HepG2 (cell line): ENCODE results near the gene HAP1. TPM values are rescaled to one million over a fixed set of nuclear protein-coding genes. Genes with fewer than 3 reads are reported as not detected.

Experiments
- AKAP8 ChIP-seq: sonication (generic); formaldehyde crosslinking; IDR thresholded peaks from 2 replicates; pipeline ENCODE4 v1.5.1; 2020; ENCODE audit warnings: mild to moderate bottlenecking, missing genetic modification reagents
- ARHGAP35 ChIP-seq: sonication (generic); formaldehyde crosslinking; IDR thresholded peaks from 2 replicates; pipeline ENCODE4 v1.9.0; 2022; ENCODE audit warnings: mild to moderate bottlenecking, inconsistent platforms, moderate library complexity, missing genetic modification reagents, borderline replicate concordance
- ASH2L ChIP-seq: fragments of 300-600, 200-600 bp; sonication (generic); IDR thresholded peaks from 2 replicates; pipeline ENCODE4 v1.7.0; 2017; ENCODE audit warnings: low read depth, mild to moderate bottlenecking, moderate library complexity, mixed read lengths, low read length; ENCODE audit not compliant: insufficient read length
- DR1 ChIP-seq: sonication (generic); formaldehyde crosslinking; IDR thresholded peaks from 2 replicates; pipeline ENCODE4 v1.8.0; 2021; ENCODE audit warnings: mild to moderate bottlenecking, missing genetic modification reagents, inconsistent platforms
- EHMT2 ChIP-seq: fragments of 200-600 bp; sonication (generic); IDR thresholded peaks from 2 replicates; pipeline ENCODE4 v1.7.0; 2017; ENCODE audit warnings: antibody characterized with exemption, low read depth, low read length, borderline replicate concordance
- ETV5 ChIP-seq: IDR thresholded peaks from 2 replicates; pipeline ENCODE4 v1.6.1; 2018; ENCODE audit warnings: missing biosample characterization, missing genetic modification reagents, inconsistent platforms, borderline replicate concordance
- IRX3 ChIP-seq: sonication (generic); formaldehyde crosslinking; IDR thresholded peaks from 2 replicates; pipeline ENCODE4 v1.8.1; 2023; ENCODE audit warnings: mild to moderate bottlenecking, low read depth, missing genetic modification reagents, borderline replicate concordance
- JUN ChIP-seq: sonication (generic); formaldehyde crosslinking; IDR thresholded peaks from 2 replicates; pipeline ENCODE4 v1.4.0; 2020; ENCODE audit warnings: mild to moderate bottlenecking, missing genetic modification reagents
- KLF11 ChIP-seq: IDR thresholded peaks from 2 replicates; pipeline ENCODE4 v1.6.1; 2016; ENCODE audit warnings: missing compliant biosample characterization
- MAFK ChIP-seq, 2 experiments: IDR thresholded peaks in 1 of 2; conservative IDR thresholded peaks in 1 of 2; 2 replicates each; pipeline ENCODE4 v1.6.1; 2011; ENCODE audit warnings: improper control_type of control experiment in 2 of 2, low read length in 2 of 2
- MED13 ChIP-seq: sonication (generic); formaldehyde crosslinking; IDR thresholded peaks from 2 replicates; pipeline ENCODE4 v1.5.0; 2020; ENCODE audit warnings: missing genetic modification reagents
- MTF1 ChIP-seq: sonication (generic); formaldehyde crosslinking; IDR thresholded peaks from 2 replicates; pipeline ENCODE4 v1.5.0; 2020; ENCODE audit warnings: missing genetic modification reagents
- NFRKB ChIP-seq: fragments of 450-650 bp; IDR thresholded peaks from 2 replicates; pipeline ENCODE4 v1.6.1; 2017
- SAP130 ChIP-seq: IDR thresholded peaks from 2 replicates; pipeline ENCODE4 v1.6.1; 2016; ENCODE audit warnings: low read depth
- TAF1 ChIP-seq: sonication (generic); formaldehyde crosslinking; IDR thresholded peaks from 2 replicates; pipeline ENCODE4 v1.4.0; 2020; ENCODE audit warnings: missing genetic modification reagents
- TAF15 ChIP-seq: fragments of 200-400 bp; formaldehyde crosslinking; IDR thresholded peaks from one replicate; pipeline ENCODE4 v1.6.1; 2018; ENCODE audit warnings: mild to moderate bottlenecking, low read depth, low read length; ENCODE audit not compliant: poor library complexity, severe bottlenecking
- ZNF121 ChIP-seq: sonication (generic); formaldehyde crosslinking; IDR thresholded peaks from 2 replicates; pipeline ENCODE4 v1.5.0; 2020; ENCODE audit warnings: mild to moderate bottlenecking, missing genetic modification reagents
- ZNF24 ChIP-seq: fragments of 450-650 bp; IDR thresholded peaks from 2 replicates; pipeline ENCODE4 v1.6.1; 2017; ENCODE audit warnings: antibody characterized with exemption, mild to moderate bottlenecking
- ZNF282 ChIP-seq: fragments of 450-650 bp; IDR thresholded peaks from 2 replicates; pipeline ENCODE4 v1.6.1; 2018; ENCODE audit not compliant: partially characterized antibody
- ZNF354B ChIP-seq: sonication (generic); formaldehyde crosslinking; IDR thresholded peaks from 2 replicates; pipeline ENCODE4 v1.8.0; 2022; ENCODE audit warnings: mild to moderate bottlenecking, missing genetic modification reagents
- ZNF441 ChIP-seq: sonication (generic); formaldehyde crosslinking; IDR thresholded peaks from 2 replicates; pipeline ENCODE4 v1.7.0; 2021; ENCODE audit warnings: missing genetic modification reagents, borderline replicate concordance
- ZNF772 ChIP-seq: sonication (generic); formaldehyde crosslinking; IDR thresholded peaks from 2 replicates; pipeline ENCODE4 v1.5.0; 2020; ENCODE audit warnings: mild to moderate bottlenecking, missing genetic modification reagents
- ZSCAN25 ChIP-seq: sonication (generic); formaldehyde crosslinking; IDR thresholded peaks from 2 replicates; pipeline ENCODE4 v1.8.0; 2022; ENCODE audit warnings: mild to moderate bottlenecking, missing genetic modification reagents
- polyA plus RNA-seq, 8 experiments: library from polyadenylated mRNA; depleted of rRNA in 3 of 8; stranded (reverse) in 7 of 8; unstranded in 1 of 8; fragments of >200 nt; fragmentation: Illumina TruSeq in 4 of 8; extraction: Trizol in 4 of 8; gene quantifications; 2 replicates each; pipeline versions ENCODE4 v1.2.1 to v1.2.3, GENCODE V29; 2011 to 2016; ENCODE audit warnings: low read depth in 4 of 8, missing spikeins in 1 of 8, mixed read lengths in 1 of 8; ENCODE audit not compliant: insufficient read depth in 1 of 8
- total RNA-seq, 5 experiments: library from RNA; depleted of rRNA; stranded (reverse); fragments of >200 nt; fragmentation: Illumina TruSeq; extraction: Trizol; gene quantifications; 2 replicates each; pipeline ENCODE4 v1.2.3, GENCODE V29; 2016; ENCODE audit warnings: low read depth in 1 of 5
- TF ChIP-seq, protein P1 (sequence below): IDR thresholded peaks from 2 replicates; pipeline ENCODE4 v1.6.1; 2012; ENCODE audit warnings: low read length, improper control_type of control experiment
- TF ChIP-seq, protein P2 (sequence below): sonication (generic); formaldehyde crosslinking; conservative IDR thresholded peaks from 2 replicates; pipeline ENCODE4 v1.4.0; 2020; ENCODE audit warnings: missing genetic modification reagents
- TF ChIP-seq, protein P3 (sequence below): sonication (generic); formaldehyde crosslinking; IDR thresholded peaks from 2 replicates; pipeline ENCODE4 v1.4.0; 2020; ENCODE audit warnings: mild to moderate bottlenecking, missing genetic modification reagents

Gene HAP1
- total and polyA plus RNA-seq, 2 of the 13 experiments (the other 11 are each of a cell fraction or from before 2014, with no cell fraction given) = 0.07 TPM

DNA sequence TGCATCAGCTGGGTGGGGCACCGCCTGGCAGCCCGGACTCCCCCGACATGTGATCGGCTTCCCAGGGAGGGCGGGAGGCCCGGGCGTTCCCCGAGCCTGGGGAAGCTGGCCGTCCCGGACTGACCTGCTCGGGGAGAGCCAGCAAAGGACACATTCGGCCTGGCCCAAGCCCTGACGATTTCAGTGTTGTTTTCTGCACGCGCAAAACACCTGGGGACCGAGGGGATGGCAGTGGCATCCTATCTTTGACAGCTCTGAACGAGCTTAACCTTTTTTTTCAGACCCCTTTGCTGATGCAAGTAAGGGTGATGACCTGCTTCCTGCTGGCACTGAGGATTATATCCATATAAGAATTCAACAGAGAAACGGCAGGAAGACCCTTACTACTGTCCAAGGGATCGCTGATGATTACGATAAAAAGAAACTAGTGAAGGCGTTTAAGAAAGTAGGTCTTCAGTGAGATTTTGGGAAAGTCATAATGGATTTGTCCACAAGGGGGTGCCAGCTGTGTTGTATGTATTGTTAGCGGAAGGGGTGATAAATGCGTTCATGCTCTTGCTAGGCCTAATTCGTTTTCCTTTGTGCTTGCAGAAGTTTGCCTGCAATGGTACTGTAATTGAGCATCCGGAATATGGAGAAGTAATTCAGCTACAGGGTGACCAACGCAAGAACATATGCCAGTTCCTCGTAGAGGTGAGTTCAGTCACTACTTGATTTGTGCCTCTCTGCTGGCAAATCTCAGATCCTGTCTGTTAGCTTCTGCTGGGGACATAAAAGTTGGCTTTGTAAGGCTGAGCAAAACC lies 44.7 kb downstream of the HAP1 start (continued):
- TF ChIP-seq, protein P1, sequence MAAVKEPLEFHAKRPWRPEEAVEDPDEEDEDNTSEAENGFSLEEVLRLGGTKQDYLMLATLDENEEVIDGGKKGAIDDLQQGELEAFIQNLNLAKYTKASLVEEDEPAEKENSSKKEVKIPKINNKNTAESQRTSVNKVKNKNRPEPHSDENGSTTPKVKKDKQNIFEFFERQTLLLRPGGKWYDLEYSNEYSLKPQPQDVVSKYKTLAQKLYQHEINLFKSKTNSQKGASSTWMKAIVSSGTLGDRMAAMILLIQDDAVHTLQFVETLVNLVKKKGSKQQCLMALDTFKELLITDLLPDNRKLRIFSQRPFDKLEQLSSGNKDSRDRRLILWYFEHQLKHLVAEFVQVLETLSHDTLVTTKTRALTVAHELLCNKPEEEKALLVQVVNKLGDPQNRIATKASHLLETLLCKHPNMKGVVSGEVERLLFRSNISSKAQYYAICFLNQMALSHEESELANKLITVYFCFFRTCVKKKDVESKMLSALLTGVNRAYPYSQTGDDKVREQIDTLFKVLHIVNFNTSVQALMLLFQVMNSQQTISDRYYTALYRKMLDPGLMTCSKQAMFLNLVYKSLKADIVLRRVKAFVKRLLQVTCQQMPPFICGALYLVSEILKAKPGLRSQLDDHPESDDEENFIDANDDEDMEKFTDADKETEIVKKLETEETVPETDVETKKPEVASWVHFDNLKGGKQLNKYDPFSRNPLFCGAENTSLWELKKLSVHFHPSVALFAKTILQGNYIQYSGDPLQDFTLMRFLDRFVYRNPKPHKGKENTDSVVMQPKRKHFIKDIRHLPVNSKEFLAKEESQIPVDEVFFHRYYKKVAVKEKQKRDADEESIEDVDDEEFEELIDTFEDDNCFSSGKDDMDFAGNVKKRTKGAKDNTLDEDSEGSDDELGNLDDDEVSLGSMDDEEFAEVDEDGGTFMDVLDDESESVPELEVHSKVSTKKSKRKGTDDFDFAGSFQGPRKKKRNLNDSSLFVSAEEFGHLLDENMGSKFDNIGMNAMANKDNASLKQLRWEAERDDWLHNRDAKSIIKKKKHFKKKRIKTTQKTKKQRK = no peak
- no peak for TF ChIP-seq TAF15
- no peak for TF ChIP-seq MAFK (conservative IDR thresholded peaks at IDR 0.05 in 1 of 2, IDR thresholded peaks at IDR 0.05 in 1 of 2; ENCODE audit: low read length in 2 of 2)
- TF ChIP-seq NFRKB = no peak
- TF ChIP-seq KLF11 = no peak
- TF ChIP-seq ZNF282 = no peak
- TF ChIP-seq ETV5 (CRISPR knock-in tag) = no peak; the same call in 1 of the 2 replicates
- TF ChIP-seq, protein P2, sequence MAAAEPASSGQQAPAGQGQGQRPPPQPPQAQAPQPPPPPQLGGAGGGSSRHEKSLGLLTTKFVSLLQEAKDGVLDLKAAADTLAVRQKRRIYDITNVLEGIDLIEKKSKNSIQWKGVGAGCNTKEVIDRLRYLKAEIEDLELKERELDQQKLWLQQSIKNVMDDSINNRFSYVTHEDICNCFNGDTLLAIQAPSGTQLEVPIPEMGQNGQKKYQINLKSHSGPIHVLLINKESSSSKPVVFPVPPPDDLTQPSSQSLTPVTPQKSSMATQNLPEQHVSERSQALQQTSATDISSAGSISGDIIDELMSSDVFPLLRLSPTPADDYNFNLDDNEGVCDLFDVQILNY (CRISPR knock-in tag) = no peak
- TF ChIP-seq AKAP8 (CRISPR knock-in tag) = peak; percentile 98
- TF ChIP-seq ZNF121 (CRISPR knock-in tag) = no peak
- 0 out of 2 replicates have a peak, but pooled peaks have one; percentile 47 for TF ChIP-seq ZNF354B
- no peak for TF ChIP-seq MED13 (CRISPR knock-in tag)
- no peak for TF ChIP-seq TAF1 (CRISPR knock-in tag)
- no peak for TF ChIP-seq EHMT2
- TF ChIP-seq ASH2L = peak; percentile 90
- TF ChIP-seq ZNF441 = no peak
- TF ChIP-seq ARHGAP35 (CRISPR knock-in tag) = no peak
- peak; percentile 31; the same call in 1 of the 2 replicates for TF ChIP-seq IRX3 (CRISPR knock-in tag)
- TF ChIP-seq ZNF772 = no peak
- TF ChIP-seq ZNF24 = no peak
- TF ChIP-seq MTF1 = no peak
- TF ChIP-seq DR1 (CRISPR knock-in tag) = no peak
- TF ChIP-seq ZSCAN25 (CRISPR knock-in tag) = no peak
- TF ChIP-seq JUN (CRISPR knock-in tag) = no peak
- peak; percentile 88 for TF ChIP-seq SAP130 (CRISPR knock-in tag)
- TF ChIP-seq, protein P3, sequence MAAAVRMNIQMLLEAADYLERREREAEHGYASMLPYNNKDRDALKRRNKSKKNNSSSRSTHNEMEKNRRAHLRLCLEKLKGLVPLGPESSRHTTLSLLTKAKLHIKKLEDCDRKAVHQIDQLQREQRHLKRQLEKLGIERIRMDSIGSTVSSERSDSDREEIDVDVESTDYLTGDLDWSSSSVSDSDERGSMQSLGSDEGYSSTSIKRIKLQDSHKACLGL (CRISPR knock-in tag) = peak; percentile 89
